Measurements from ENCODE around the gene E2F7.

GRCh38 chr12:77031745-77032144 lies 33.6 kb downstream of the E2F7 start:
- TF ChIP-seq JUNB (IDR thresholded peaks at IDR 0.05; ENCODE audit: unreplicated experiment) (no peak), POLR2AphosphoS5 (IDR thresholded peaks at IDR 0.05; ENCODE audit: low read depth) (no peak)

Data from GM23338 (cell line).